ENCODE measurements around the gene APLN. TPM values are rescaled to one million over a fixed set of nuclear protein-coding genes. Genes with fewer than 3 reads are reported as not detected.

The APLN gene
- total RNA-seq, 2 donors from 2014 or later: 0.28 to 2.5 TPM

GRCh38 chrX:129638917-129639316 lies 15.8 kb downstream of the APLN start:
- Mint-ChIP-seq H3K27me3 (no peaks in the 10 kb centered on the region), H3K4me1 (no peaks in the 10 kb centered on the region), H3K4me3 (no peak overlapping the region), H3K27ac (no peak overlapping the region), H3K36me3 (ENCODE audit: low read depth) (no peaks in the 10 kb centered on the region), H3K9me3 (no peaks in the 10 kb centered on the region)
- no peak for ATAC-seq (replicated peaks)

- Mint-ChIP-seq H3K27ac (no peak overlapping the region), H3K4me1 (no peaks in the 10 kb centered on the region), H3K36me3 (ENCODE audit: low read depth) (no peaks in the 10 kb centered on the region), H3K27me3 (no peaks in the 10 kb centered on the region), H3K4me3 (no peak overlapping the region), H3K9me3 (no peaks in the 10 kb centered on the region)
- ATAC-seq (replicated peaks): peak; percentile 76
Observed at GRCh38 chrX:129637217-129638109, 17.3 kb downstream of the APLN start.

- Mint-ChIP-seq H3K9me3 (no peaks in the 10 kb centered on the region), H3K4me3 (no peak overlapping the region), H3K27ac (no peak overlapping the region), H3K4me1 (no peaks in the 10 kb centered on the region), H3K27me3 (no peaks in the 10 kb centered on the region), H3K36me3 (ENCODE audit: low read depth) (no peaks in the 10 kb centered on the region)
- no peak for ATAC-seq (replicated peaks)
Observed at GRCh38 chrX:129636175-129636681, 18.5 kb downstream of the APLN start.

GRCh38 chrX:129634541-129634940 lies 20.2 kb downstream of the APLN start:
- H3K27ac Mint-ChIP-seq: no peak overlapping the region
- no peaks in the 10 kb centered on the region for H3K36me3 Mint-ChIP-seq (ENCODE audit: low read depth)
- no peaks in the 10 kb centered on the region for H3K9me3 Mint-ChIP-seq
- no peaks in the 10 kb centered on the region for H3K4me1 Mint-ChIP-seq
- ATAC-seq (replicated peaks): no peak
- no peak overlapping the region for H3K4me3 Mint-ChIP-seq
- no peaks in the 10 kb centered on the region for H3K27me3 Mint-ChIP-seq

- Mint-ChIP-seq H3K27ac (no peak overlapping the region), H3K36me3 (ENCODE audit: low read depth) (no peaks in the 10 kb centered on the region), H3K27me3 (no peaks in the 10 kb centered on the region), H3K4me3 (no peak overlapping the region), H3K4me1 (no peaks in the 10 kb centered on the region), H3K9me3 (no peaks in the 10 kb centered on the region)
- no peak for ATAC-seq (replicated peaks)
Observed at GRCh38 chrX:129632443-129632842, 22.3 kb downstream of the APLN start.

- no peak for ATAC-seq (replicated peaks)
Observed at GRCh38 chrX:129631849-129632248, 22.9 kb downstream of the APLN start.

GRCh38 chrX:129629837-129630236 lies 24.9 kb downstream of the APLN start:
- H3K4me1 Mint-ChIP-seq: no peaks in the 10 kb centered on the region
- H3K4me3 Mint-ChIP-seq: no peak overlapping the region
- H3K36me3 Mint-ChIP-seq (ENCODE audit: low read depth): no peaks in the 10 kb centered on the region
- no peaks in the 10 kb centered on the region for H3K9me3 Mint-ChIP-seq
- no peaks in the 10 kb centered on the region for H3K27me3 Mint-ChIP-seq
- no peak overlapping the region for H3K27ac Mint-ChIP-seq
- no peak for ATAC-seq (replicated peaks)

More at GRCh38 chrX:129631849-129632248, 22.9 kb downstream of the APLN start:
- no peak overlapping the region for H3K27ac Mint-ChIP-seq
- no peaks in the 10 kb centered on the region for H3K27me3 Mint-ChIP-seq
- H3K9me3 Mint-ChIP-seq: no peaks in the 10 kb centered on the region
- H3K4me1 Mint-ChIP-seq: no peaks in the 10 kb centered on the region
- H3K4me3 Mint-ChIP-seq: no peak overlapping the region
- no peaks in the 10 kb centered on the region for H3K36me3 Mint-ChIP-seq (ENCODE audit: low read depth)

- H3K27ac Mint-ChIP-seq: no peak overlapping the region
- H3K4me1 Mint-ChIP-seq: no peaks in the 10 kb centered on the region
- H3K36me3 Mint-ChIP-seq (ENCODE audit: low read depth): no peaks in the 10 kb centered on the region
- H3K27me3 Mint-ChIP-seq: no peaks in the 10 kb centered on the region
- no peak overlapping the region for H3K4me3 Mint-ChIP-seq
- no peaks in the 10 kb centered on the region for H3K9me3 Mint-ChIP-seq
- ATAC-seq (replicated peaks): no peak
Observed at GRCh38 chrX:129626026-129626425, 28.7 kb downstream of the APLN start.

- H3K9me3 Mint-ChIP-seq: no peaks in the 10 kb centered on the region
- H3K4me1 Mint-ChIP-seq: no peaks in the 10 kb centered on the region
- H3K27ac Mint-ChIP-seq: no peak overlapping the region
- H3K27me3 Mint-ChIP-seq: no peaks in the 10 kb centered on the region
- no peak overlapping the region for H3K4me3 Mint-ChIP-seq
- ATAC-seq (replicated peaks): no peak
- no peaks in the 10 kb centered on the region for H3K36me3 Mint-ChIP-seq (ENCODE audit: low read depth)
Observed at GRCh38 chrX:129622757-129623301, 31.9 kb downstream of the APLN start.

GRCh38 chrX:129618997-129619396 lies 35.8 kb downstream of the APLN start:
- Mint-ChIP-seq H3K36me3 (ENCODE audit: low read depth) (no peaks in the 10 kb centered on the region), H3K4me3 (no peak overlapping the region), H3K9me3 (no peaks in the 10 kb centered on the region), H3K4me1 (no peaks in the 10 kb centered on the region), H3K27ac (no peak overlapping the region), H3K27me3 (no peaks in the 10 kb centered on the region)
- no peak for ATAC-seq (replicated peaks)

GRCh38 chrX:129617420-129617819 lies 37.3 kb downstream of the APLN start:
- H3K4me3 Mint-ChIP-seq: no peak overlapping the region
- no peaks in the 10 kb centered on the region for H3K36me3 Mint-ChIP-seq (ENCODE audit: low read depth)
- no peaks in the 10 kb centered on the region for H3K4me1 Mint-ChIP-seq
- ATAC-seq (replicated peaks): no peak
- H3K9me3 Mint-ChIP-seq: no peaks in the 10 kb centered on the region
- no peaks in the 10 kb centered on the region for H3K27me3 Mint-ChIP-seq
- H3K27ac Mint-ChIP-seq: no peak overlapping the region

- H3K9me3 Mint-ChIP-seq: no peaks in the 10 kb centered on the region
- H3K4me3 Mint-ChIP-seq: no peak overlapping the region
- no peaks in the 10 kb centered on the region for H3K36me3 Mint-ChIP-seq (ENCODE audit: low read depth)
- no peaks in the 10 kb centered on the region for H3K27me3 Mint-ChIP-seq
- H3K27ac Mint-ChIP-seq: no peak overlapping the region
- ATAC-seq (replicated peaks): no peak
- H3K4me1 Mint-ChIP-seq: no peaks in the 10 kb centered on the region
Observed at GRCh38 chrX:129614481-129615255, 40.1 kb downstream of the APLN start.

GRCh38 chrX:129613596-129613995 lies 41.2 kb downstream of the APLN start:
- Mint-ChIP-seq H3K4me1 (no peaks in the 10 kb centered on the region), H3K4me3 (no peak overlapping the region), H3K9me3 (no peaks in the 10 kb centered on the region), H3K27me3 (no peaks in the 10 kb centered on the region), H3K36me3 (ENCODE audit: low read depth) (no peaks in the 10 kb centered on the region), H3K27ac (peak overlapping the region; percentile 32)
- peak; percentile 73 for ATAC-seq (replicated peaks)

GRCh38 chrX:129612396-129612795 lies 42.4 kb downstream of the APLN start:
- H3K27ac Mint-ChIP-seq: no peak overlapping the region
- H3K36me3 Mint-ChIP-seq (ENCODE audit: low read depth): no peaks in the 10 kb centered on the region
- no peaks in the 10 kb centered on the region for H3K9me3 Mint-ChIP-seq
- no peaks in the 10 kb centered on the region for H3K27me3 Mint-ChIP-seq
- ATAC-seq (replicated peaks): no peak
- no peaks in the 10 kb centered on the region for H3K4me1 Mint-ChIP-seq
- no peak overlapping the region for H3K4me3 Mint-ChIP-seq
